SK-N-SH treated with all-trans-retinoic acid at 6 μM for 48 hours (cell line): ENCODE data around the gene FZD7.

Experiments used
- ESRRG ChIP-seq: fragments of 250-450 bp; sonication (Bioruptor Pico); IDR thresholded peaks from 2 replicates; pipeline ENCODE4 v1.6.1; 2021; ENCODE audit warnings: mild to moderate bottlenecking
- RARB ChIP-seq: fragments of 250-450 bp; sonication (Bioruptor Pico); IDR thresholded peaks from 2 replicates; pipeline ENCODE4 v1.8.0; 2021; ENCODE audit warnings: mild to moderate bottlenecking, moderate library complexity
- ZC3H10 ChIP-seq: fragments of 250-450 bp; sonication (Bioruptor Pico); IDR thresholded peaks from 2 replicates; pipeline ENCODE4 v1.5.1; 2021; ENCODE audit warnings: mild to moderate bottlenecking, moderate library complexity
- ZFP3 ChIP-seq: fragments of 250-450 bp; sonication (Bioruptor Pico); IDR thresholded peaks from 2 replicates; pipeline ENCODE4 v1.5.0; 2020; ENCODE audit warnings: mild to moderate bottlenecking, moderate library complexity
- ZFP30 ChIP-seq: fragments of 450-650 bp; formaldehyde crosslinking; IDR thresholded peaks from 2 replicates; pipeline ENCODE4 v1.5.0; 2022; ENCODE audit warnings: mild to moderate bottlenecking, moderate library complexity
- TF ChIP-seq, protein P1 (sequence below): fragments of 250-450 bp; sonication (Bioruptor Pico); IDR thresholded peaks from 2 replicates; pipeline ENCODE4 v1.5.0; 2020; ENCODE audit warnings: mild to moderate bottlenecking, moderate library complexity
- TF ChIP-seq, protein P2 (sequence below): fragments of 250-450 bp; sonication (Bioruptor Pico); IDR thresholded peaks from 2 replicates; pipeline ENCODE4 v1.8.0; 2020; ENCODE audit warnings: mild to moderate bottlenecking, moderate library complexity, borderline replicate concordance
- TF ChIP-seq, protein P3 (sequence below): fragments of 250-450 bp; sonication (Bioruptor Pico); IDR thresholded peaks from 2 replicates; pipeline ENCODE4 v1.8.0; 2021; ENCODE audit warnings: low read depth, mild to moderate bottlenecking, moderate library complexity, borderline replicate concordance
- TF ChIP-seq, protein P4 (sequence below): fragments of 250-450 bp; sonication (Bioruptor Pico); IDR thresholded peaks from 2 replicates; pipeline ENCODE4 v1.5.1; 2020; ENCODE audit warnings: low read depth, mild to moderate bottlenecking, moderate library complexity

DNA sequence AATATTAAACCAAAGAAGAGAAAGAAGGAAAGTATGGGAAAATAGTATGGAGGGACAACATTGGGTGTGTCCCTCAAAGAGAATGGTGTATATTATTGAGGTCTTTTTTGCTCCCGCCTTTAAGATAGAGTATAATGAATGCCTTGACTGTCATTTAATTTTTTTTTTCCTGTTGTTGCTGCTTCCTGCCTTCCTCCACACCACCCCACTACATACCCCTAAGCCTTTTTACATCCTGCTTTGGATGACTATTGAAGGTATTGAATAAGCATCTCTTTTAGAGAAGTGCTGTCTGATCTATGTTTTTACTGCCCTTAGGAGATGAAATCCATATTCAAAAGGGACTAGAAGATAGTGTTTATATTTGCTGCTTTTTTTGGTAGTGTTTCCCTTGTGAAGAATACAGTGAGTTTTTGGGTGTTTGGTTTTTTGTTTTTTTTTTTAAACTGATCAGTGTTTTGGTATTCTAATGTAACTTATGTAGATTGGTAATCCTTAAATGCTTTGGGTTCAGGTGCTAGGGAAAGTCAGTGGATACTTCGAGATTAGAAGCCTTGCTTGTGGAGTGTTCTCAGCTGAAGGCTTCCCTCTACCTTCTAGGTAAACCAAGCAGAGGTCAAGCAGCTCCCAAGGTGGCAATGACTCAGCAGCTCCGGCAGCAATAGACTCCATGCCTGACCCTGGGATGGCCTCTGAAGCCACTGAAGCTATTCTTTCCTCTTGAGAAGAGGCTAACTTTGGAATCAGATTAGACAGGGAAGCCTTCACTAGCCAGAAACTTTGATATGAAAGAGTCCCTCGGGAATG lies 5.0 kb downstream of the FZD7 start:
- TF ChIP-seq, protein P1, sequence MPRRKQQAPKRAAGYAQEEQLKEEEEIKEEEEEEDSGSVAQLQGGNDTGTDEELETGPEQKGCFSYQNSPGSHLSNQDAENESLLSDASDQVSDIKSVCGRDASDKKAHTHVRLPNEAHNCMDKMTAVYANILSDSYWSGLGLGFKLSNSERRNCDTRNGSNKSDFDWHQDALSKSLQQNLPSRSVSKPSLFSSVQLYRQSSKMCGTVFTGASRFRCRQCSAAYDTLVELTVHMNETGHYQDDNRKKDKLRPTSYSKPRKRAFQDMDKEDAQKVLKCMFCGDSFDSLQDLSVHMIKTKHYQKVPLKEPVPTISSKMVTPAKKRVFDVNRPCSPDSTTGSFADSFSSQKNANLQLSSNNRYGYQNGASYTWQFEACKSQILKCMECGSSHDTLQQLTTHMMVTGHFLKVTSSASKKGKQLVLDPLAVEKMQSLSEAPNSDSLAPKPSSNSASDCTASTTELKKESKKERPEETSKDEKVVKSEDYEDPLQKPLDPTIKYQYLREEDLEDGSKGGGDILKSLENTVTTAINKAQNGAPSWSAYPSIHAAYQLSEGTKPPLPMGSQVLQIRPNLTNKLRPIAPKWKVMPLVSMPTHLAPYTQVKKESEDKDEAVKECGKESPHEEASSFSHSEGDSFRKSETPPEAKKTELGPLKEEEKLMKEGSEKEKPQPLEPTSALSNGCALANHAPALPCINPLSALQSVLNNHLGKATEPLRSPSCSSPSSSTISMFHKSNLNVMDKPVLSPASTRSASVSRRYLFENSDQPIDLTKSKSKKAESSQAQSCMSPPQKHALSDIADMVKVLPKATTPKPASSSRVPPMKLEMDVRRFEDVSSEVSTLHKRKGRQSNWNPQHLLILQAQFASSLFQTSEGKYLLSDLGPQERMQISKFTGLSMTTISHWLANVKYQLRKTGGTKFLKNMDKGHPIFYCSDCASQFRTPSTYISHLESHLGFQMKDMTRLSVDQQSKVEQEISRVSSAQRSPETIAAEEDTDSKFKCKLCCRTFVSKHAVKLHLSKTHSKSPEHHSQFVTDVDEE (CRISPR knock-in tag), result no peak
- TF ChIP-seq ZFP3 (CRISPR knock-in tag) (no peak), ZFP30 (CRISPR knock-in tag) (no peak), ESRRG (CRISPR knock-in tag) (no peak), ZC3H10 (CRISPR knock-in tag) (no peak), RARB (CRISPR knock-in tag) (no peak)
- TF ChIP-seq, protein P2, sequence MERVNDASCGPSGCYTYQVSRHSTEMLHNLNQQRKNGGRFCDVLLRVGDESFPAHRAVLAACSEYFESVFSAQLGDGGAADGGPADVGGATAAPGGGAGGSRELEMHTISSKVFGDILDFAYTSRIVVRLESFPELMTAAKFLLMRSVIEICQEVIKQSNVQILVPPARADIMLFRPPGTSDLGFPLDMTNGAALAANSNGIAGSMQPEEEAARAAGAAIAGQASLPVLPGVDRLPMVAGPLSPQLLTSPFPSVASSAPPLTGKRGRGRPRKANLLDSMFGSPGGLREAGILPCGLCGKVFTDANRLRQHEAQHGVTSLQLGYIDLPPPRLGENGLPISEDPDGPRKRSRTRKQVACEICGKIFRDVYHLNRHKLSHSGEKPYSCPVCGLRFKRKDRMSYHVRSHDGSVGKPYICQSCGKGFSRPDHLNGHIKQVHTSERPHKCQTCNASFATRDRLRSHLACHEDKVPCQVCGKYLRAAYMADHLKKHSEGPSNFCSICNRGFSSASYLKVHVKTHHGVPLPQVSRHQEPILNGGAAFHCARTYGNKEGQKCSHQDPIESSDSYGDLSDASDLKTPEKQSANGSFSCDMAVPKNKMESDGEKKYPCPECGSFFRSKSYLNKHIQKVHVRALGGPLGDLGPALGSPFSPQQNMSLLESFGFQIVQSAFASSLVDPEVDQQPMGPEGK (CRISPR knock-in tag), result no peak
- TF ChIP-seq, protein P3, sequence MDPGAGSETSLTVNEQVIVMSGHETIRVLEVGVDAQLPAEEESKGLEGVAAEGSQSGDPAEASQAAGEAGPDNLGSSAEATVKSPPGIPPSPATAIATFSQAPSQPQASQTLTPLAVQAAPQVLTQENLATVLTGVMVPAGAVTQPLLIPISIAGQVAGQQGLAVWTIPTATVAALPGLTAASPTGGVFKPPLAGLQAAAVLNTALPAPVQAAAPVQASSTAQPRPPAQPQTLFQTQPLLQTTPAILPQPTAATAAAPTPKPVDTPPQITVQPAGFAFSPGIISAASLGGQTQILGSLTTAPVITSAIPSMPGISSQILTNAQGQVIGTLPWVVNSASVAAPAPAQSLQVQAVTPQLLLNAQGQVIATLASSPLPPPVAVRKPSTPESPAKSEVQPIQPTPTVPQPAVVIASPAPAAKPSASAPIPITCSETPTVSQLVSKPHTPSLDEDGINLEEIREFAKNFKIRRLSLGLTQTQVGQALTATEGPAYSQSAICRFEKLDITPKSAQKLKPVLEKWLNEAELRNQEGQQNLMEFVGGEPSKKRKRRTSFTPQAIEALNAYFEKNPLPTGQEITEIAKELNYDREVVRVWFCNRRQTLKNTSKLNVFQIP (CRISPR knock-in tag), result no peak
- TF ChIP-seq, protein P4, sequence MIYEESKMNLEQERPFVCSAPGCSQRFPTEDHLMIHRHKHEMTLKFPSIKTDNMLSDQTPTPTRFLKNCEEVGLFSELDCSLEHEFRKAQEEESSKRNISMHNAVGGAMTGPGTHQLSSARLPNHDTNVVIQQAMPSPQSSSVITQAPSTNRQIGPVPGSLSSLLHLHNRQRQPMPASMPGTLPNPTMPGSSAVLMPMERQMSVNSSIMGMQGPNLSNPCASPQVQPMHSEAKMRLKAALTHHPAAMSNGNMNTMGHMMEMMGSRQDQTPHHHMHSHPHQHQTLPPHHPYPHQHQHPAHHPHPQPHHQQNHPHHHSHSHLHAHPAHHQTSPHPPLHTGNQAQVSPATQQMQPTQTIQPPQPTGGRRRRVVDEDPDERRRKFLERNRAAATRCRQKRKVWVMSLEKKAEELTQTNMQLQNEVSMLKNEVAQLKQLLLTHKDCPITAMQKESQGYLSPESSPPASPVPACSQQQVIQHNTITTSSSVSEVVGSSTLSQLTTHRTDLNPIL (CRISPR knock-in tag), result no peak
